Mesendoderm (in vitro differentiated cells): ENCODE data around the gene TCERG1L.

Source experiments
- DNase-seq: peaks from one replicate; pipeline ENCODE4 v3.0.0; 2013
- H2AK5ac ChIP-seq: 2 replicates; pipeline ENCODE4 v1.6.1; 2013; ENCODE audit warnings: low read length, inconsistent platforms
- H2BK120ac ChIP-seq: 2 replicates; pipeline ENCODE4 v1.6.1; 2013; ENCODE audit warnings: low read depth, mild to moderate bottlenecking, low read length, moderate library complexity, mixed read lengths
- H2BK15ac ChIP-seq: replicated peaks from 2 replicates; pipeline ENCODE4 v1.6.1; 2013; ENCODE audit warnings: low read depth, mild to moderate bottlenecking, moderate library complexity
- H2BK5ac ChIP-seq: 2 replicates; pipeline ENCODE4 v1.6.1; 2013; ENCODE audit warnings: low read length, inconsistent platforms
- H3K18ac ChIP-seq: 2 replicates; pipeline ENCODE4 v1.6.1; 2013; ENCODE audit warnings: mild to moderate bottlenecking, low read length, mixed read lengths
- H3K23ac ChIP-seq: one replicate; pipeline ENCODE4 v1.6.1; 2013; ENCODE audit warnings: low read length
- H3K27ac ChIP-seq: 2 replicates; pipeline ENCODE4 v1.5.1; 2013; ENCODE audit warnings: low read depth, mild to moderate bottlenecking, inconsistent platforms, low read length, moderate library complexity
- H3K27me3 ChIP-seq: 2 replicates; pipeline ENCODE4 v1.6.1; 2013; ENCODE audit warnings: low read length, control low read depth, mild to moderate bottlenecking, inconsistent platforms; ENCODE audit not compliant: insufficient read depth, poor library complexity
- H3K36me3 ChIP-seq: 2 replicates; pipeline ENCODE4 v1.6.1; 2013; ENCODE audit warnings: low read length, inconsistent platforms; ENCODE audit not compliant: control insufficient read depth, insufficient read depth
- H3K4ac ChIP-seq: one replicate; pipeline ENCODE4 v1.6.1; 2013; ENCODE audit warnings: low read depth, mild to moderate bottlenecking, low read length, moderate library complexity
- H3K4me1 ChIP-seq: 2 replicates; pipeline ENCODE4 v1.6.1; 2013; ENCODE audit warnings: low read depth, low read length, inconsistent platforms; ENCODE audit not compliant: control insufficient read depth
- H3K4me2 ChIP-seq: 2 replicates; pipeline ENCODE4 v1.6.1; 2013; ENCODE audit warnings: low read length
- H3K4me3 ChIP-seq: 2 replicates; pipeline ENCODE4 v1.5.1; 2013; ENCODE audit warnings: mild to moderate bottlenecking, low read length
- H3K56ac ChIP-seq: one replicate; pipeline ENCODE4 v1.6.1; 2013; ENCODE audit warnings: low read length
- H3K79me1 ChIP-seq: 2 replicates; pipeline ENCODE4 v1.6.1; 2013; ENCODE audit warnings: low read length, inconsistent platforms
- H3K79me2 ChIP-seq: 2 replicates; pipeline ENCODE4 v1.6.1; 2013; ENCODE audit warnings: mild to moderate bottlenecking, low read length; ENCODE audit not compliant: control insufficient read depth, insufficient read depth
- H3K9ac ChIP-seq: 2 replicates; pipeline ENCODE4 v1.6.1; 2013; ENCODE audit warnings: low read length, inconsistent platforms
- H4K5ac ChIP-seq: one replicate; pipeline ENCODE4 v1.6.1; 2013; ENCODE audit warnings: low read length
- H4K8ac ChIP-seq: one replicate; pipeline ENCODE4 v1.6.1; 2013; ENCODE audit warnings: low read depth, mild to moderate bottlenecking, control low read depth, low read length, moderate library complexity
- WGBS: extraction: QIAGEN DNeasy Blood & Tissue Kit; methylation state at CpG from one replicate; pipeline ENCODE4 v1.1.7; 2013; ENCODE audit warnings: low lambda C conversion rate, missing lambda C conversion rate; ENCODE audit not compliant: insufficient coverage; ENCODE audit errors: extremely low coverage; 5-methylcytosine and 5-hydroxymethylcytosine counted together

TCERG1L gene

DNA sequence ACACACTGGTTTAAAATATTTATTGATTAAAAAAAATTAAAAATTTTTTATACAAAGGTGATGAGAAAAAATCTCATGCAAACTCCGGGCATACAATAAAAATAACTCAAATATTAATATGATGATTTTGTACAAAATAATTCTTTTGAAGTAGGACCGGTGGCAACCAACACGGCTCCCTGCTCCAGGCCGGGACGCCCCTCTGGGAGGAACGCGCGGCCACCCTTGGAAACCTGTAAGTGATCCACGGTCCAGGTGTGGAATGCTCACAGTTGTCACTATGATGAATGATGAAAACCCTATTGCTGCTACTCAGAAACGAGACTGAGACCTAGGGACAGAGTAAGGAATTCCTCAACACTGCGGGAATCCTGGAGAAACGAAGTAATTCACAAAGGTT is 219.1 kb downstream of the TCERG1L start:
- no peak overlapping the region for H2AK5ac ChIP-seq
- no CpG with 5 or more reads among the region's 12 CpGs for WGBS
- H4K8ac ChIP-seq, result no peak overlapping the region
- H3K79me2 ChIP-seq, result no peaks in the 10 kb centered on the region
- no peaks in the 10 kb centered on the region for H3K27me3 ChIP-seq
- H3K18ac ChIP-seq, result no peak overlapping the region
- no peak overlapping the region for H3K4me2 ChIP-seq
- H3K23ac ChIP-seq, result no peak overlapping the region
- no peak overlapping the region for H4K5ac ChIP-seq
- no peak overlapping the region for H2BK5ac ChIP-seq
- H2BK15ac ChIP-seq, result no peak overlapping the region
- peaks cover 2% of the 10 kb centered on the region for H3K4me1 ChIP-seq
- H3K4ac ChIP-seq, result no peak overlapping the region
- no peaks in the 10 kb centered on the region for H3K36me3 ChIP-seq
- no peaks in the 10 kb centered on the region for H3K79me1 ChIP-seq
- H3K27ac ChIP-seq, result no peak overlapping the region
- no peak overlapping the region for H3K56ac ChIP-seq
- no peak for DNase-seq
- no peak overlapping the region for H2BK120ac ChIP-seq
- H3K9ac ChIP-seq, result no peak overlapping the region
- H3K4me3 ChIP-seq, result no peak overlapping the region

DNA sequence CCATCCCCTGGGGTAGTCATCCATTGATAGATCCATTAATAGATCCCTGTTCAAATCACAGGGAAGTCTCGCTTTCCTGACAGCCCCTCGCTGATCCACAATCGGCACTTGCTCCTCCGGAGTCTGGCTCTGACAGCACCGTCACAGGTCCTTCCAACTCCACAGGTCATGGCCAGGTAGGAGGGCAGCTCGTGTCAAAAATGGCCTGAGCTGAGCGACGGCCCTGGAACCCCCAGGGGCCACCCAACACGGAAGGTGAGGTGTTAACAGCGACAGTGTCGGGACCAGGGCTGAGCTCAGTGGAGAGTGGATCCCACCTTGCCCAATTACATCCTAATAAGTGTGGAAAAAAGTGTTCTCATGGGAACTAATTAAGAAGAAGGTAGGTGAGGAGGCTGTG is 219.8 kb downstream of the TCERG1L start:
- Histone ChIP-seq H3K23ac (no peak overlapping the region), H3K9ac (no peak overlapping the region), H3K4me2 (no peak overlapping the region), H2BK15ac (no peak overlapping the region), H2BK120ac (no peak overlapping the region), H3K4me3 (no peak overlapping the region), H4K5ac (no peak overlapping the region), H4K8ac (no peak overlapping the region), H3K18ac (no peak overlapping the region), H3K36me3 (no peaks in the 10 kb centered on the region), H3K79me2 (no peaks in the 10 kb centered on the region), H3K27me3 (no peaks in the 10 kb centered on the region), H2BK5ac (no peak overlapping the region), H2AK5ac (no peak overlapping the region), H3K56ac (no peak overlapping the region), H3K27ac (no peak overlapping the region), H3K79me1 (no peaks in the 10 kb centered on the region), H3K4me1 (peaks cover 2% of the 10 kb centered on the region), H3K4ac (no peak overlapping the region)
- WGBS, result no CpG with 5 or more reads among the region's 11 CpGs
- DNase-seq, result no peak

DNA sequence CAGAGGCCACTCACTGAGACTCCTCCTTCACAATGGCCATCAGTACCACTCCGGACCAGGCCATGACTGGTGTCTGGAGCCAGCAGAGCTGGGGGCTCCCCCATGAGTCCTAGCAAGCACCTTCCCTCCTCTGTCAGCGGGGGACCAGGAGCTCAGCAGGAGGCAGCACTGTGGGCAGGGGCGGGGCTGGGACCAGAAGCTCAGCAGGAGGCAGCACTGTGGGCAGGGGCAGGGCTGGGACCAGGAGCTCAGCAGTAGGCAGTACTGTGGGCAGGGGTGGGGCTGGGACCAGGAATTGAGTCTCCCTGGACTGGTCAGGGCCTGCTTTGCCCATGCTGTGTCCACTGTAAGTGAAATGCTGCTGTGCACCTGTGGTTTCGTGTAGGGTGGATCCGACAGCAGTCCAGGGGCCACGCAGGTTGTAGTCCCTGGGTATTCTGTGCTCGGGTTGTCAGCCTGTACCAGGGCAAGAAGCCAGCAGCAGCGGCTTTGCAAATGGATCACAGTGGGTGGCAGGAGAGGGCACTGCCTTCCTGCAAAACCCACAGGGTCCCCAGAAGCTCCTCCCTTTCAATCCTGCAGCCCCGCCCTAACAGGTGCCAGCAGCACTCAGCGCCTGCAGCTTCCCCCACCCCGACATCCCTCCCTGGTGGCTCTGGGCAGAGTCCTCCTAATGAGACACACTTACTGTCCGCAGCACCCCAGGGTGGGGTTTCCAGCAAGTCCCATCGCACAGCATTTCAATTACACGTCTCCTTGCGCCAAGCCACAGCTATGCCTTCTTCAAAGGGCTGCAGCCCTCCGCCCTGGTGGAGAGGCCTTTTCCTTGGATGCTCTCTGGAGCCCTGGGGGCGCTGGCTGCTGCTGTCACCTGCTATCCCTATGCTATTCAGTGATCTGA is 220.5 kb downstream of the TCERG1L start:
- H3K79me2 ChIP-seq, result no peaks in the 10 kb centered on the region
- H2BK5ac ChIP-seq, result no peak overlapping the region
- no peak overlapping the region for H3K4me2 ChIP-seq
- no peak overlapping the region for H2AK5ac ChIP-seq
- no peak overlapping the region for H3K18ac ChIP-seq
- H3K23ac ChIP-seq, result no peak overlapping the region
- no peak overlapping the region for H3K56ac ChIP-seq
- no peaks in the 10 kb centered on the region for H3K27me3 ChIP-seq
- H4K5ac ChIP-seq, result no peak overlapping the region
- H3K4me1 ChIP-seq, result peaks cover 2% of the 10 kb centered on the region
- no CpG with 5 or more reads among the region's 17 CpGs for WGBS
- no peak for DNase-seq
- H2BK120ac ChIP-seq, result no peak overlapping the region
- no peak overlapping the region for H3K27ac ChIP-seq
- no peak overlapping the region for H3K4ac ChIP-seq
- no peak overlapping the region for H3K4me3 ChIP-seq
- no peak overlapping the region for H3K9ac ChIP-seq
- H2BK15ac ChIP-seq, result no peak overlapping the region
- no peak overlapping the region for H4K8ac ChIP-seq
- H3K79me1 ChIP-seq, result no peaks in the 10 kb centered on the region
- H3K36me3 ChIP-seq, result no peaks in the 10 kb centered on the region

DNA sequence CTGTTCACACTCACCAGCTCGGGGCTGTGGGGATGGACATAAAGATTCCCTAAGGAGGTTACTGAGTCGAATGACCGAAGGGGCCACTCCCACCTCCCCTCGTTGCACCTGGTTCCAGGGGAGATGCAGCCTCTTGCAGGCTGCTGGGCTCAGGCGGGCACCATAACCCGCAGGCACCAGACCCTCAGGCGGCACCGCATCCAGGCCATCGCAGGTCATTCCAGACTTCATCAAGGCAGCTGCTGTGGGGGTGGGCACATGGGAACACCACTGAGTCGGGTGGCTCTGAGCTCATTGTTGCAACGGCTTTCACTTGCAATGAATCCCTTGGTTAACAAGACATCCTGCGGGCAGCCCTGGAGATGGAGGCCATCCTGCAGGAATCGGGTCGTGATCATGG is 221.7 kb downstream of the TCERG1L start:
- Histone ChIP-seq H3K56ac (no peak overlapping the region), H3K27me3 (no peaks in the 10 kb centered on the region)
- no CpG with 5 or more reads among the region's 14 CpGs for WGBS

DNA sequence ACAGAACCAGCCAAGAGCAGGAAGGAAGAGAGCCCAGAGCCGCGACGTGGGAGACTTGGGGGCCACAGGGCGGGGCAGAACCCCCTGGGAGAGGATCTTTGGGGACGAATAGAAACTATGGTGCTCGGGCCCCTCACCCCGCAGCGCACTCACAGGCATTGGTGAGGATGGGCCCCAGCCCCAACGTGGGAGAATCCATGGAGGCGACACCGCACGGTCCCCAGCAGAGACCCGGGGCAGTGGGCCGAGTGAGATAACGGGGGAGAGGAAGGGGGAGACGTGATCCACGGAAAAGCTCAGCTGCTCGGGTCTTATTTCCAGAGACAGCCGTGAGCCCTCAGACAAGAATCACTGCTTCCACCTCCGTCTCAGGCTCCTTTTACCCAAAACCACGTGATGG is 222.4 kb downstream of the TCERG1L start:
- Histone ChIP-seq H4K5ac (no peak overlapping the region), H3K4ac (no peak overlapping the region), H4K8ac (no peak overlapping the region), H3K79me2 (no peaks in the 10 kb centered on the region), H3K23ac (no peak overlapping the region), H3K4me3 (no peak overlapping the region), H3K9ac (no peak overlapping the region), H2BK120ac (no peak overlapping the region), H3K27ac (no peak overlapping the region), H3K4me1 (peaks cover 2% of the 10 kb centered on the region), H2AK5ac (no peak overlapping the region), H3K36me3 (no peaks in the 10 kb centered on the region), H3K79me1 (no peaks in the 10 kb centered on the region), H2BK5ac (no peak overlapping the region), H3K56ac (no peak overlapping the region), H3K4me2 (no peak overlapping the region), H3K27me3 (no peaks in the 10 kb centered on the region), H3K18ac (no peak overlapping the region), H2BK15ac (no peak overlapping the region)
- no CpG with 5 or more reads among the region's 21 CpGs for WGBS
- DNase-seq, result no peak

More for the DNA sequence above, 221.7 kb downstream of the TCERG1L start:
- Histone ChIP-seq H3K4ac (no peak overlapping the region), H3K4me2 (no peak overlapping the region), H3K4me1 (peaks cover 2% of the 10 kb centered on the region), H2BK15ac (no peak overlapping the region), H3K36me3 (no peaks in the 10 kb centered on the region), H4K8ac (no peak overlapping the region), H4K5ac (no peak overlapping the region), H3K27ac (no peak overlapping the region), H2AK5ac (no peak overlapping the region), H3K4me3 (no peak overlapping the region), H3K9ac (no peak overlapping the region), H3K79me1 (no peaks in the 10 kb centered on the region), H2BK120ac (no peak overlapping the region), H3K18ac (no peak overlapping the region), H3K79me2 (no peaks in the 10 kb centered on the region), H3K23ac (no peak overlapping the region), H2BK5ac (no peak overlapping the region)
- DNase-seq, result no peak

DNA sequence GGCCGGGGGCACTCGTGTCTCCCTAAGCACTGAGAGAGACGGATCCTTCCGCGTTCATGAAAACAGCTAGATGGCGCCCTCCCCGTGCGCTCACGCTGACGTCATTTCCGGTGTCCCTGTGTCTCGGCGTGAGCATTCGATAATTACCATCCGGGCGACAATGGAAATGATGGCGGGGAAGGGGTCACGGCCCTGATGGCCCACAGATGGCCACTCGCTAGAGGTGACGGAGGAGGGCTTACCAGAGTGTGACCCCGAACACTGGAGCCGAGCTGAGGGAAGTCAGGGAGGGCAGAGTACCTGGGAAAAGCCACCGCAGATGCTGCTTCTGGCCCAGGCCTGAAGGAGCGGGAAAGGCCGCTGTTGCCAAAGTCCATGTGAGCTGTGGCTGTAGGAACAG is 222.9 kb downstream of the TCERG1L start:
- Histone ChIP-seq H3K56ac (peak overlapping the region; percentile 53), H2BK15ac (no peak overlapping the region), H3K4ac (no peak overlapping the region), H3K4me3 (no peak overlapping the region), H3K4me2 (no peak overlapping the region), H2BK5ac (no peak overlapping the region), H3K27ac (no peak overlapping the region), H3K4me1 (no peaks in the 10 kb centered on the region), H3K23ac (no peak overlapping the region), H4K8ac (no peak overlapping the region), H3K79me1 (no peaks in the 10 kb centered on the region), H3K36me3 (no peaks in the 10 kb centered on the region), H3K79me2 (no peaks in the 10 kb centered on the region), H3K18ac (no peak overlapping the region), H2BK120ac (no peak overlapping the region), H3K27me3 (no peaks in the 10 kb centered on the region), H3K9ac (no peak overlapping the region), H2AK5ac (no peak overlapping the region), H4K5ac (no peak overlapping the region)
- WGBS, result no CpG with 5 or more reads among the region's 25 CpGs
- peak; percentile 75 for DNase-seq
